ENCODE measurements around the gene EIF3M. TPM values are rescaled to one million over a fixed set of nuclear protein-coding genes. Genes with fewer than 3 reads are reported as not detected.
"Not testable (repeated sequence)": the region's sequence is repeated elsewhere in the genome, so short reads cannot be mapped to it uniquely, and the experiment has no call there.

Gene EIF3M
- polyA plus RNA-seq, 3 donors, result 248 to 316 (median 315) TPM

DNA sequence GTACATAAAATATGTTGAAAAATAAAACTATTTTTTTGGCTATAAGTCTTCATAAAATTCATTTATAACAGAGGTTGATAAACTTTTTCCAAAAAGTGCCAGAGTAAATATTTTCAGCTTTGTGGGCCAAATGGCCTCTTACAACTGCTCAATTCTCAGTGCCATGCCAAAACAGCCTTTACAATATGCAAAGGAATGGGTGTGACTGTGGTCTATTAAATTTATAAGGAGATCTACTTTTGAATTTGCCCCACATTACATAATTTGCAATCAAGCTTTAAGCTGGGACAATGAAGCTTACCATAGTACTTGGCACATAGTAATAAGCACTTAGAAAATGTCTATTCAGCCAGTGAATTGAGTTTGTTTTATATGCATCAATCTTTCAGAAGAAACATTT is 22.6 kb downstream of the EIF3M start:
- Histone ChIP-seq H3K27ac (ENCODE audit: low read depth in 1 of 2, low read length in 2 of 2) (no peak overlapping the region), H3K4me3 (replicated peaks in 1 of 3; ENCODE audit: low read depth in 2 of 3, low read length in 3 of 3) (no peak overlapping the region), H3K27me3 (ENCODE audit: control insufficient read depth in 2 of 2, insufficient read depth in 2 of 2, low read length in 2 of 2) (no peaks in the 10 kb centered on the region), H3K4me2 (replicated peaks; ENCODE audit: extremely low read depth, low read length, poor library complexity, severe bottlenecking) (no peak overlapping the region), H3K9ac (ENCODE audit: insufficient read depth, low read length, poor library complexity, severe bottlenecking) (no peak overlapping the region), H2AFZ (ENCODE audit: insufficient read depth, low read depth, low read length, poor library complexity, severe bottlenecking) (no peak overlapping the region), H3K9me3 (replicated peaks in 1 of 2; ENCODE audit: control insufficient read depth in 1 of 2, insufficient read depth in 1 of 2, low read length in 2 of 2) (peaks cover 11 to 19% of the 10 kb centered on the region in 2 donors), H4K20me1 (ENCODE audit: insufficient read depth, low read length) (peaks cover 5% of the 10 kb centered on the region), H3K36me3 (replicated peaks in 1 of 2; ENCODE audit: control insufficient read depth in 1 of 2, insufficient read depth in 2 of 2, low read length in 2 of 2) (peaks cover 28 to 57% of the 10 kb centered on the region in 2 donors), H3K79me2 (ENCODE audit: insufficient read depth, low read length) (no peaks in the 10 kb centered on the region), H3K4me1 (ENCODE audit: control insufficient read depth in 1 of 2, insufficient read depth in 2 of 2, low read length in 2 of 2) (peaks cover 5 to 13% of the 10 kb centered on the region in 2 donors)
- H3K4me3 Mint-ChIP-seq, result no peak overlapping the region
- intact Hi-C loops (cut with micrococcal nuclease), result no loop called here
- peaks cover 14 to 32% (median 24%) of the 10 kb centered on the region in 7 donors for H3K9me3 Mint-ChIP-seq
- TF ChIP-seq, protein P1, sequence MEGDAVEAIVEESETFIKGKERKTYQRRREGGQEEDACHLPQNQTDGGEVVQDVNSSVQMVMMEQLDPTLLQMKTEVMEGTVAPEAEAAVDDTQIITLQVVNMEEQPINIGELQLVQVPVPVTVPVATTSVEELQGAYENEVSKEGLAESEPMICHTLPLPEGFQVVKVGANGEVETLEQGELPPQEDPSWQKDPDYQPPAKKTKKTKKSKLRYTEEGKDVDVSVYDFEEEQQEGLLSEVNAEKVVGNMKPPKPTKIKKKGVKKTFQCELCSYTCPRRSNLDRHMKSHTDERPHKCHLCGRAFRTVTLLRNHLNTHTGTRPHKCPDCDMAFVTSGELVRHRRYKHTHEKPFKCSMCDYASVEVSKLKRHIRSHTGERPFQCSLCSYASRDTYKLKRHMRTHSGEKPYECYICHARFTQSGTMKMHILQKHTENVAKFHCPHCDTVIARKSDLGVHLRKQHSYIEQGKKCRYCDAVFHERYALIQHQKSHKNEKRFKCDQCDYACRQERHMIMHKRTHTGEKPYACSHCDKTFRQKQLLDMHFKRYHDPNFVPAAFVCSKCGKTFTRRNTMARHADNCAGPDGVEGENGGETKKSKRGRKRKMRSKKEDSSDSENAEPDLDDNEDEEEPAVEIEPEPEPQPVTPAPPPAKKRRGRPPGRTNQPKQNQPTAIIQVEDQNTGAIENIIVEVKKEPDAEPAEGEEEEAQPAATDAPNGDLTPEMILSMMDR (IDR thresholded peaks at IDR 0.05), result no peak
- no peak overlapping the region for H3K27ac Mint-ChIP-seq
- H3K36me3 Mint-ChIP-seq, result peaks cover 46 to 53% of the 10 kb centered on the region in 2 donors
- DNase-seq, result no peak
- H3K4me1 Mint-ChIP-seq, result peaks cover 15% of the 10 kb centered on the region
- no peaks in the 10 kb centered on the region for H3K27me3 Mint-ChIP-seq (ENCODE audit: low read depth in 3 of 3)

DNA sequence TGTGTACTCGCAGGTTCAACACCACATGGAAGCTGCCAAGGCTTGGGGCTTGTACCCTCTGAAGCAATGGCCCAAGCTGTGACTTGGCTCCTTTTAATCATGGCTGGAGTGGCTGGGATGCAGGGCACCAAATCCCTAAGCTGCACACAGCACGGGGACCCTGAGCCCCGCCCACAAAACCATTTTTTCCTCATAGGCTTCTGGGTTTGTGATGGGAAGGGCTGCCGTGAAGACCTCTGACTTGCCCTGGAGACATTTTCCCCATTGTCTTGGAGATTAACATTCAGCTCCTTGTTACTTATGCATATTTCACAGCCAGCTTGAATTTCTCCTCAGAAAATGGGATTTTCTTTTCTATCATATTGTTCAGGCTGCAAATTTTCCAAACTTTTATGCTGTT is 25.2 kb downstream of the EIF3M start:
- H2AFZ ChIP-seq (ENCODE audit: insufficient read depth, low read depth, low read length, poor library complexity, severe bottlenecking); H3K4me1 Mint-ChIP-seq; H3K4me2 ChIP-seq (replicated peaks; ENCODE audit: extremely low read depth, low read length, poor library complexity, severe bottlenecking); H3K27me3 ChIP-seq (ENCODE audit: control insufficient read depth in 2 of 2, insufficient read depth in 2 of 2, low read length in 2 of 2); DNase-seq; H3K4me3 Mint-ChIP-seq; H4K20me1 ChIP-seq (ENCODE audit: insufficient read depth, low read length); H3K4me1 ChIP-seq (ENCODE audit: control insufficient read depth in 1 of 2, insufficient read depth in 2 of 2, low read length in 2 of 2); intact Hi-C loops (cut with micrococcal nuclease); H3K27ac ChIP-seq (ENCODE audit: low read depth in 1 of 2, low read length in 2 of 2); H3K27me3 Mint-ChIP-seq (ENCODE audit: low read depth in 3 of 3); H3K79me2 ChIP-seq (ENCODE audit: insufficient read depth, low read length); H3K27ac Mint-ChIP-seq; H3K4me3 ChIP-seq (replicated peaks in 1 of 3; ENCODE audit: low read depth in 2 of 3, low read length in 3 of 3); H3K9ac ChIP-seq (ENCODE audit: insufficient read depth, low read length, poor library complexity, severe bottlenecking): not testable (repeated sequence)
- WGBS (ENCODE audit: insufficient coverage), result 100% methylated on average over 1 of the region's 4 CpGs
- H3K9me3 ChIP-seq (replicated peaks in 1 of 2; ENCODE audit: control insufficient read depth in 1 of 2, insufficient read depth in 1 of 2, low read length in 2 of 2), result peaks cover 11 to 19% of the 10 kb centered on the region in 2 donors
- Mint-ChIP-seq H3K36me3 (peaks cover 35 to 40% of the 10 kb centered on the region in 2 donors), H3K9me3 (peaks cover 14 to 32% (median 24%) of the 10 kb centered on the region in 7 donors)
- peaks cover 16 to 34% of the 10 kb centered on the region in 2 donors for H3K36me3 ChIP-seq (replicated peaks in 1 of 2; ENCODE audit: control insufficient read depth in 1 of 2, insufficient read depth in 2 of 2, low read length in 2 of 2)

Data from CD14-positive monocyte (primary cell).